Ovary (tissue), 3 donors: ENCODE data around the gene VAX1.

Experiments used
- EP300 ChIP-seq: sonication (generic); formaldehyde crosslinking; IDR thresholded peaks from one replicate; pipeline ENCODE4 v1.6.1; 2017; ENCODE audit warnings: antibody characterized with exemption
- POLR2A ChIP-seq: fragments of 450-650 bp; IDR thresholded peaks from one replicate; pipeline ENCODE4 v1.6.1; 2017; ENCODE audit warnings: antibody characterized with exemption, mild to moderate bottlenecking, moderate library complexity
- TF ChIP-seq, protein P1 (sequence below), 3 donors: fragments of 450-650 bp in 2 of 3; fragments of 200-600 bp in 1 of 3; IDR thresholded peaks; one replicate each; pipeline versions ENCODE4 v1.5.1 to v1.8.0; 2016 to 2022; ENCODE audit warnings: antibody characterized with exemption in 3 of 3, mild to moderate bottlenecking in 1 of 3
- donor health status: DM: no; HTN: no; CAD: no.

DNA sequence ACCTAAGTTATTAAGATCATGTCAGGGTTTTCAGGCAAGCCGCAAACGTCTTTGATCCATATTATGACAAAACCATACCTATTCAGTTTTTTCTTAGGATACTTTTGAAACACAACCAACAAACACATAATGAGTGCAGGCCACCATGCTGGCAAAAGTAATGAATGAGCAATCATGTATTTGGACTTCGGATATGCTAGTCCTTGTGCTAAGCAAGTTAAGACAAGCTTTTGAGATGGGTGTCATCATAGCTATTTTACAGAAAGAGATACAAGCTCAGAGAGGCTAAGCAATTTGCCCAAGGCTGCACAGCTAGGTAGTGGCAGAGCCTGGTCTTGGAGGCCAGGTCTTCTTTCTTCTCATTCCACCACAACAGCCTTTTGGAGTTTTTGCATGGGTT, 46.8 kb upstream of the VAX1 start:
- TF ChIP-seq, protein P1, sequence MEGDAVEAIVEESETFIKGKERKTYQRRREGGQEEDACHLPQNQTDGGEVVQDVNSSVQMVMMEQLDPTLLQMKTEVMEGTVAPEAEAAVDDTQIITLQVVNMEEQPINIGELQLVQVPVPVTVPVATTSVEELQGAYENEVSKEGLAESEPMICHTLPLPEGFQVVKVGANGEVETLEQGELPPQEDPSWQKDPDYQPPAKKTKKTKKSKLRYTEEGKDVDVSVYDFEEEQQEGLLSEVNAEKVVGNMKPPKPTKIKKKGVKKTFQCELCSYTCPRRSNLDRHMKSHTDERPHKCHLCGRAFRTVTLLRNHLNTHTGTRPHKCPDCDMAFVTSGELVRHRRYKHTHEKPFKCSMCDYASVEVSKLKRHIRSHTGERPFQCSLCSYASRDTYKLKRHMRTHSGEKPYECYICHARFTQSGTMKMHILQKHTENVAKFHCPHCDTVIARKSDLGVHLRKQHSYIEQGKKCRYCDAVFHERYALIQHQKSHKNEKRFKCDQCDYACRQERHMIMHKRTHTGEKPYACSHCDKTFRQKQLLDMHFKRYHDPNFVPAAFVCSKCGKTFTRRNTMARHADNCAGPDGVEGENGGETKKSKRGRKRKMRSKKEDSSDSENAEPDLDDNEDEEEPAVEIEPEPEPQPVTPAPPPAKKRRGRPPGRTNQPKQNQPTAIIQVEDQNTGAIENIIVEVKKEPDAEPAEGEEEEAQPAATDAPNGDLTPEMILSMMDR (IDR thresholded peaks at IDR 0.05) = no peak
- TF ChIP-seq EP300 (no peak), POLR2A (no peak)
